LNCaP clone FGC (cell line): Measurements from ENCODE around the gene ARMC9.

Source experiments
- DNase-seq: peaks from one replicate; pipeline ENCODE4 v3.0.0-alpha.2; 2011; ENCODE audit warnings: low read depth
- H3K4me3 ChIP-seq: 2 replicates; pipeline ENCODE4 v1.5.1; 2011; ENCODE audit warnings: mild to moderate bottlenecking, low read depth, low read length, control low read depth
- TF ChIP-seq, protein P1 (sequence below): IDR thresholded peaks from 2 replicates; pipeline ENCODE4 v1.5.1; 2012; ENCODE audit warnings: mild to moderate bottlenecking; ENCODE audit not compliant: control insufficient read depth, insufficient read depth; ENCODE audit errors: extremely low read depth

ARMC9 gene

DNA sequence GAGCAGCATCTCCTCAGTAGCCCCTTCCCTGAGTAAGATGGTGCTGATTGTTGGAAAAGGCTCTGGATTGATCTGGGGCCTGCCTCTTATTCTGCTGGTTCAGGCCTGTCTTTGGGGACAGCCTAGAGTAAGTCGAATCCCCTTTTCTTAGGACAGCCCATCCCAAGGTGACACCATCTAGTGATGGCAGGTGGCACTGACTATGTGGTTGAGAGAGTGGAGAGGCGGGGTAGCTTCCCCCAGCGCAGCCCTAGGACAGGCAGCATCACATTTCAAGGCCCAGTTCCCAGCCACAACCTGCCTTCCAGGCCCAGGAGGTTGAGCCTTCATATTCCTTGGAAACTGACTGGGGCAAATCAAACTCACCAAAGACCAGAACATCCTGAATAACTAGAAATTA lies 128.0 kb downstream of the ARMC9 start:
- no peak overlapping the region for H3K4me3 ChIP-seq
- DNase-seq = no peak
- TF ChIP-seq, protein P1, sequence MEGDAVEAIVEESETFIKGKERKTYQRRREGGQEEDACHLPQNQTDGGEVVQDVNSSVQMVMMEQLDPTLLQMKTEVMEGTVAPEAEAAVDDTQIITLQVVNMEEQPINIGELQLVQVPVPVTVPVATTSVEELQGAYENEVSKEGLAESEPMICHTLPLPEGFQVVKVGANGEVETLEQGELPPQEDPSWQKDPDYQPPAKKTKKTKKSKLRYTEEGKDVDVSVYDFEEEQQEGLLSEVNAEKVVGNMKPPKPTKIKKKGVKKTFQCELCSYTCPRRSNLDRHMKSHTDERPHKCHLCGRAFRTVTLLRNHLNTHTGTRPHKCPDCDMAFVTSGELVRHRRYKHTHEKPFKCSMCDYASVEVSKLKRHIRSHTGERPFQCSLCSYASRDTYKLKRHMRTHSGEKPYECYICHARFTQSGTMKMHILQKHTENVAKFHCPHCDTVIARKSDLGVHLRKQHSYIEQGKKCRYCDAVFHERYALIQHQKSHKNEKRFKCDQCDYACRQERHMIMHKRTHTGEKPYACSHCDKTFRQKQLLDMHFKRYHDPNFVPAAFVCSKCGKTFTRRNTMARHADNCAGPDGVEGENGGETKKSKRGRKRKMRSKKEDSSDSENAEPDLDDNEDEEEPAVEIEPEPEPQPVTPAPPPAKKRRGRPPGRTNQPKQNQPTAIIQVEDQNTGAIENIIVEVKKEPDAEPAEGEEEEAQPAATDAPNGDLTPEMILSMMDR = no peak

- no peak overlapping the region for H3K4me3 ChIP-seq
- no peak for DNase-seq
- TF ChIP-seq, protein P1 = no peak
Measured at GRCh38 chr2:231330311-231330710, 131.9 kb downstream of the ARMC9 start.

DNA sequence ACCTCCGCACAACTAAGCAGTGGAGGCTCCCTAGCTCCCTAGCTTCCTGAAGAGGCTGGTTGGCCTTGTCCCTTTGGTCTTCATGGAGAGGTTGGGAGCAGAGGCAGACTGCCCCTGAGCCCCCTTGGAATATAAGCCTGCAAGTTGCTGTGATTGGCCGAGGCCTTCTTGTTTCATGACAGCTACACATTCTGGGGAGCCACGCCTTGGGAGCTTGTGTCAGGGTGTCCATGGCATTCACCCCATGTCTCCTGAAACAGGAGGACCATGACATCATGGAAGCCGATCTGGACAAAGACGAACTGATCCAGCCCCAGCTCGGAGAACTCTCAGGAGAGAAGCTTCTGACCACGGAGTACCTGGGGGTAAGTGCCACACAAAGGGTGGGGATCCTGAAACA lies 133.1 kb downstream of the ARMC9 start:
- TF ChIP-seq, protein P1 = no peak
- H3K4me3 ChIP-seq = no peak overlapping the region
- DNase-seq = no peak

DNA sequence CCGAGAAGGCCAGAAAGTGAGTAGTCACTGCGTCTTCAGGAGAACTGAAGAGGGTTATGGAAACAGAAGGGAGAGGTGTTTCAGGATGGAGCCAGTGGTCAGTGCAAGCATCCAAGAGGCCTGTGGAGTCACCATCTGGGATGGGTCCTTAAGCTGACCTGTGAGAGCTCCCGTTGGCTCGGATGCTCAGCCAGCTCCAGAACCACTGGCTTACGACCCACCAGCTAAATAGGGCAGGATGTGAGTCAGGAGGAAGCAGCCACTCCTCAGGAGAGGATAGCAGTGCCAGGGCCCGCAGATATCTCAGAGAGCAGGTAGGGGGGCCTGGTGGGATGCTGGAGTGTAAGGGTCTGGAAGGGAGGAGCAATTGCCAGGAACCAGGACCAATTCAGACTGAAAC lies 134.0 kb downstream of the ARMC9 start:
- DNase-seq = no peak
- H3K4me3 ChIP-seq = no peak overlapping the region
- TF ChIP-seq, protein P1 = no peak

DNA sequence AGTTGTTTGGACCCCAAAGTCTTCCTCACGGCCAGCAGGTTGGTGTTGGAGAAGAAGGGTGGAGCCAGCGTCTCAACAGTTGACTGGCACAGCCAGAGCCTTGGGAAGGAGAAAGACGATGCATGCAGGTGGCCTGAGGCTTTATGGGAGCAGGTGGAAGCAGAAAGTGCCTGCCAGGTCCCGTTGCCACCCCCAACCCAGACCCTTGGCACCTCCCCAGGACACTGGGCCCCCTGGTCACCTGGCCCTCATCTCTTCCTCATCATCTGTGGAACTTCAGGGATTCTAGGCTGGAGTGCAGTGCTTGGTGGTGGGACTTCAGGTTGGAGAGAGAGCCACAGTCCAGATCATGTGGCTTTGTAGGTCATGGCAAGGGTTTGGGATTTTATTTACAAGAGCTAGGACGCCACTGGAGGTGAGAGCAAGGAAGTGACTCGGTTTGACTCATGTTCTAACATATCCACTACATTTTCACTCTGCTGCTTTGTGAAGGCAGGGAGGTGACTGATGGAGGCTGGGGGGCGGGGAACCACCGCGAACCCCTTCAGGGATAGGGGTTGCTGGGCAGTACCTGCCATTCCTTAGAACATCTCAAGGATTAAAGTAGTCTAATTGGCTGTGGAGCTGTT lies 134.6 kb downstream of the ARMC9 start:
- TF ChIP-seq, protein P1 = no peak
- no peak overlapping the region for H3K4me3 ChIP-seq
- DNase-seq = no peak

DNA sequence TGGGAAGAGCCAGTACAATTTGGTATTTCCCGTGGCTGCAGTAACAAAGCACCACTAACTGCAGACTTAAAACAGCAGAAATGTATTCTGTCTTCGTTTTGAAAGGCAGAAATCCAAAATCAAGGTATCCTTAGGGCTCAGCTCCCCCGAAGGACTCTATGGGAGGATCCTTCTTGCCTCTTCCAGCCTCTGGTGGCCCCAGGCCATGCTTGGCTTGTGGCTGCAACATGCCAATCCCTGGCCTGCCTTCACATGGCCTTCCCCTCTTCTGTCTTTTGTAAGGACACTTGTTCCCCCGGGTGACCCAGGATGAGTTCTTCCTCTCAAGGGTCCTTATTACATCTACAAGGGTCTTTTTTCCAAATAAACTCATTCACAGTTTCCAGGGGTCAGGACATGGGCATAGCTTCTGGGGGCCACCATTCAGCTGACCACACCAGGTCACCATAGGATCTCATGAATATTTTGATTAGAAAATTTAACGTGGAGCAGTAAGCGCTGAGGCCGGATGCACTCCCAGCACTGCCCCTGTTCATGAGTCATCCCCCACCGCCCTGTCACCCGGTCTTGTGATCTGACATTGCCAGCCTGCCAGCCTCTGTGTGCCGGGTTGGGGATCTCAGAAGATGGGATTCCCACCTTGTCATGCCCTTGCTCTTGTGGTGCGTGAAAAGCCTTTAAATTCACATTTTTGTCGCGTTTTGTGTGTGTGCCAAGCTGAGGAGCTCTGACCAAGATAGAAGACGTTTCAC lies 135.9 kb downstream of the ARMC9 start:
- no peak overlapping the region for H3K4me3 ChIP-seq
- no peak for DNase-seq
- TF ChIP-seq, protein P1 = no peak
